Natural killer cell treated with Interleukin-12 subunit alpha and Interleukin-12 subunit beta and Interleukin-15 and Interleukin-18, amount 100 ng/mL, for 72 hours (primary cell): Measurements from ENCODE around the gene USP17L13. TPM values are rescaled to one million over a fixed set of nuclear protein-coding genes. Genes with fewer than 3 reads are reported as not detected.
"Not testable (repeated sequence)": the region's sequence is repeated elsewhere in the genome, so short reads cannot be mapped to it uniquely, and the experiment has no call there.

Source experiments
- ATAC-seq, 2 donors: fragments of 150-1000 bp; cut with Tn5 transposase in 1 of 2; sonication (Bioruptor Pico), chemical (Tn5 transposase) in 1 of 2; 2 replicates each; pipeline ENCODE4 v1.10.0; 2021
- DNase-seq: peaks from one replicate; pipeline ENCODE4 v3.0.0; 2022; ENCODE audit warnings: low spot score
- H3K27ac Mint-ChIP-seq, 2 donors: 1 replicate in 1 of 2; 2 replicates in 1 of 2; pipeline ENCODE4 v1.8.0; 2022; ENCODE audit warnings: mixed read lengths in 2 of 2, mild to moderate bottlenecking in 1 of 2, moderate library complexity in 1 of 2
- H3K27me3 Mint-ChIP-seq, 2 donors: 1 replicate in 1 of 2; 2 replicates in 1 of 2; pipeline ENCODE4 v1.8.0; 2022; ENCODE audit warnings: mixed read lengths in 2 of 2
- H3K36me3 Mint-ChIP-seq: one replicate; pipeline ENCODE4 v1.8.0; 2022; ENCODE audit warnings: mixed read lengths
- H3K4me1 Mint-ChIP-seq, 2 donors: 1 replicate in 1 of 2; 2 replicates in 1 of 2; pipeline ENCODE4 v1.8.0; 2022; ENCODE audit warnings: low read depth in 2 of 2, mixed read lengths in 2 of 2, mild to moderate bottlenecking in 1 of 2
- H3K4me3 Mint-ChIP-seq: one replicate; pipeline ENCODE4 v1.8.0; 2022; ENCODE audit warnings: mixed read lengths
- H3K9me3 Mint-ChIP-seq: 2 replicates; pipeline ENCODE4 v1.8.0; 2022; ENCODE audit warnings: mixed read lengths
- total RNA-seq, 2 donors: library from RNA; stranded (reverse); gene quantifications; one replicate each; pipeline ENCODE4 v1.2.3, GENCODE V29; 2022

USP17L13 gene
- total RNA-seq, 2 donors from 2014 or later = not detected

GRCh38 chr4:9267319-9267718 lies 42.6 kb downstream of the USP17L13 start, which contains the start of gene USP17L22:
Gene USP17L22, plus strand, starts transcription at chr4:9267619. Its CDS starts 0 bp downstream, at chr4:9267619.
- not testable (repeated sequence) for ATAC-seq, DNase-seq, H3K4me3 Mint-ChIP-seq, H3K27me3 Mint-ChIP-seq, H3K36me3 Mint-ChIP-seq, H3K4me1 Mint-ChIP-seq, H3K27ac Mint-ChIP-seq, H3K9me3 Mint-ChIP-seq

GRCh38 chr4:9271719-9272118 lies 47.0 kb downstream of the USP17L13 start:
- not testable (repeated sequence) for H3K4me1 Mint-ChIP-seq, ATAC-seq, H3K4me3 Mint-ChIP-seq, H3K27me3 Mint-ChIP-seq, H3K36me3 Mint-ChIP-seq, H3K9me3 Mint-ChIP-seq, H3K27ac Mint-ChIP-seq
- DNase-seq = peak; percentile 60

Other genes starting within 250 kb of the USP17L13 start
- gene FAM90A26, start 54.5 kb upstream of the USP17L13 start, total RNA-seq = not detected
- gene USP17L10, start 14.2 kb upstream of the USP17L13 start, total RNA-seq = not detected
- not detected for gene USP17L11, start 9.5 kb upstream of the USP17L13 start, total RNA-seq
- gene USP17L12, start 4.7 kb upstream of the USP17L13 start, total RNA-seq = not detected
- not detected for gene USP17L15, start 9.5 kb downstream of the USP17L13 start, total RNA-seq
- gene USP17L17, start 19.0 kb downstream of the USP17L13 start, total RNA-seq = not detected
- not detected for gene USP17L18, start 23.7 kb downstream of the USP17L13 start, total RNA-seq
- not detected for gene USP17L19, start 28.5 kb downstream of the USP17L13 start, total RNA-seq
- not detected for gene USP17L20, start 33.2 kb downstream of the USP17L13 start, total RNA-seq
- gene USP17L21, start 38.0 kb downstream of the USP17L13 start, total RNA-seq = not detected
- not detected for gene USP17L22, start 42.7 kb downstream of the USP17L13 start, total RNA-seq
- gene USP17L24, start 100.3 kb downstream of the USP17L13 start, total RNA-seq = not detected
- gene USP17L25, start 105.0 kb downstream of the USP17L13 start, total RNA-seq = not detected
- gene USP17L26, start 109.8 kb downstream of the USP17L13 start, total RNA-seq = not detected
- gene USP17L5, start 114.5 kb downstream of the USP17L13 start, total RNA-seq = not detected
- gene USP17L27, start 119.3 kb downstream of the USP17L13 start, total RNA-seq = not detected
- not detected for gene USP17L28, start 124.0 kb downstream of the USP17L13 start, total RNA-seq
- not detected for gene USP17L29, start 128.7 kb downstream of the USP17L13 start, total RNA-seq
- gene USP17L30, start 138.2 kb downstream of the USP17L13 start, total RNA-seq = not detected
- not detected for gene DEFB131A, start 219.5 kb downstream of the USP17L13 start, total RNA-seq